ENCODE measurements around the gene RFPL2.
"Not testable (repeated sequence)": the region's sequence is repeated elsewhere in the genome, so short reads cannot be mapped to it uniquely, and the experiment has no call there.

RFPL2 gene

DNA sequence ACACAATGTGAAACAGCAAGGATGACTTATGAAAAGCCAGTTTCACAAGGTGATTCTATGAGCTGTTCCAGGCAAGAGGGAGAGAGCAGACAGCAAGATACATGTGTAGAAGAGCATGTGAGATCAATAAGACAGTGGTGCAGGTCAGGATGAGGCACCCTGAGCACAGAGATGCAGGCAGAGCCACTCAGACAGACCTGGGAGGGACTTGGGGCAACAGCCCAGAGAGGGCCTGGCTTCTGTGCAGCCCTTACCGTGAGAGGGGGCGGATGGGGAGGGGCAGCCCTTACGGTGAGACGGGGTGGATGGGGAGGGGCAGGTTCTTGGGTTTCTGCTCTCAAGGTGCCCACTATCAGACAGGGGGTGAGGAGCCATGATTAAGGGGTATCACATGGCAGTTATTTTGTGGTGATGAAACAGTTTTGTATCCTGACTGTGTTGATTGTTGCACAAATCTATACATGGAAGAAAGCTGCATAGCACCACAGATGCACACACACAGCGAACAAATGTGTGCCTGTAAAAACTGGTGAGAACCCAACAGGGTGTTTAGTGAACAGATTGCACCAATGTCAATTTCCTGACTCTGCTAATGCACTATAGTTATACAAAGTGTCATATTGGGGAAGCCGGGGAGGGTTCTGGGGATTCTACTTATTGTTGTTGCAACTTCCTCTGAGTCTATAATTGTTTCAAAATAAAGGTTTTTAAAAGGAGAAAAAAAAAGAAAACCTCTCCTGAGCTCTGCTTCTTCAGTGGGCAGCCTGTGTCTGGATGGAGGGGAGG is 40.6 kb downstream of the RFPL2 start:
- DNase-seq (ENCODE audit: low read depth in 2 of 3, low spot score in 1 of 3), result no peak

DNA sequence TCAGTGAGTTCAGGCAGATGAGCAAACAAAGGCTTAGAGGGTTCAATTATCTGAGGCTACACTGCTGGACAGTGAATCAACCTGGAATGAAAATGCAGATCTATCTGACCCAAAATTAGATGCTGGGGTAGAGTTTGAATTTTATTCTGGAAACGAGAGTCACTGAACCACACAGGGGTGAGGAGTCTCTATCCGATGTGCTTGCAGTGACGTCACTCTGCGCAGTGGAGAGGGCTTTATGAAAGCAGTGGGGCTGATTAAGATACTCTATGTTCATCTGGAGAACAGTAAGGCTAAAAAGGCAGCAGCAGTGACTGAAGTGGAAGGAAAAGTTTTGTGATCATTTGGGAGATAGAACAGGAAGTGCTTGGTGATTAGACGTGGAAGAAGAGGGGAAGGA is 44.5 kb downstream of the RFPL2 start:
- DNase-seq (ENCODE audit: low read depth in 2 of 3, low spot score in 1 of 3), result not testable (repeated sequence)

DNA sequence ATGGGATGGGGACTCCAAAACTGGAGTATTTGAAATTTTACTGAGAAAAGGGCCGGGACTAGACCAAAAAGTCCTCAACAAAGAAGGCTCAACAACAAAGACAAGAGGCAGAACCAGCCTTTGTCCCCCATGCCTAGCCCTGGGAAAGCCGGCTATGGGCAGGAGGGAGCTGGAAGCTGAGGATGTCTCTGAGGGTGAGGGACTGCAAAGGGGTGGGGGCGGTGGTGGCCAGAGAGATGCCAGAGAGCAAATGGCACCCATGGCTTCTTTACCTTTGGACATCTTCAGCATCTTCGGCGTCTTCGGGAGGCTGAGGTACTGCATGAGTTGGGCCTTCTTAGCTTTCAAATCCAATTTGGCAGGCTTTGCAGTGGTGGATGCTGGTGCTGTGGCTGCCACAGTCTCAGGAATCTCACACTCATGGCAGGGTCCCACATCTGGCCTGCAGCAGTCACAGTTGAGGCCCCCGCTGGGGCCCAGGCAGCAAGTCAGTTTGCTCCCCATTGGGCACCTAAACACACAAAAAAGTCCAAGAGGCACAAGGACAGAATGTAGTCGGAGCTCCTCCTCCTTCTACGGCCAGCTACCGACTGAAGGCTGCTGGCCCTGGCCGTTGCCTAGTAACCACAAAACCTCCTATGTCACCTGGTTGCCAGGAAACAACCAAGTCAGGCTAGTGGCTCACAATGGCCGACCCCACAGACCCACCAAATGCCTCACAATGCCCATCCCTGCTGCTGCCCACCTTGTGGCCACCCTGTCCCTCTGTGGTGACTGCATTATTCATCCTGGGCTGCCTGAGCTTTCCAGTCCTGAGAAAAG is 46.0 kb downstream of the RFPL2 start, which contains the start of gene C22orf42:
Gene C22orf42 (minus strand): TSS at position 592 of the 822 bp plus-strand sequence. CDS start 88 bp downstream, at position 504.
- no peak for DNase-seq (ENCODE audit: low read depth in 2 of 3, low spot score in 1 of 3)

DNA sequence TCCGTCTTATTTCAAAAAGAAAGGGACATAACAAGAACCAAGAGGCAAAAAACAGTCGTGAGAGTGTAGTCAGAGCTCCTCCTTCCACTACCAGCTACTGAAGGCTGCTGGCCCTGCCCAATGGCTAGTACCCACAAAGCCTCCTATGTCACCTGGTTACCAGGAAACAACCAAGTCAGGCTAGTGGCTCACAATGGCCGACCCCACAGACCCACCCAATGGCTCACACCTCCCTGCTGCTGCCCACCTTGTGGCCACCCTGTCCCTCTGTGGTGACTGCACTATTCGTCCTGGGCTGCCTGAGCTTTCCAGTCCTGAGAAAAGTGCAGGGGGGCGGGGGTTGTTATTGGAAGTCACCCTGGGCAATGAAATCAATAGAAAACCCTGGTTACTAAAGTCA is 47.2 kb downstream of the RFPL2 start:
- not testable (repeated sequence) for DNase-seq (ENCODE audit: low read depth in 2 of 3, low spot score in 1 of 3)

DNA sequence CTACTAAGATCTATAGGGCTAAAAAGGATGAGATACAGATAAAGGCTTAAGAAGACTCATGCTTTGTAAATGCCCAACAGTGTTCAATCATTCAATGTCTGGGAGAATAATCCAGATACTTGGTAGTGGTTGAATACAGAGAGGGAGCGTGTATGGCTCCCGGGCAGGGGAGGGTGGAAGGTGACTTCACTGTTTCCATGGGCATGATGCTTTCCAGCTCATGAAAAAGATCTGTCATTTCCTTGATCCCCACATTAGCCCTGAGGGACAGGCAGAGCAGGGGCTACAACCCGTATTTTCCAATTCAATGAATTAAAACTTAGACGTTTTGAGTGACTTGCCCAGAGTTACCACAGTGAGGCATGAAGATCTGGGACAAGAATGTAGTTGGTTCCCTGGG is 50.1 kb downstream of the RFPL2 start:
- not testable (repeated sequence) for DNase-seq (ENCODE audit: low read depth in 2 of 3, low spot score in 1 of 3)

DNA sequence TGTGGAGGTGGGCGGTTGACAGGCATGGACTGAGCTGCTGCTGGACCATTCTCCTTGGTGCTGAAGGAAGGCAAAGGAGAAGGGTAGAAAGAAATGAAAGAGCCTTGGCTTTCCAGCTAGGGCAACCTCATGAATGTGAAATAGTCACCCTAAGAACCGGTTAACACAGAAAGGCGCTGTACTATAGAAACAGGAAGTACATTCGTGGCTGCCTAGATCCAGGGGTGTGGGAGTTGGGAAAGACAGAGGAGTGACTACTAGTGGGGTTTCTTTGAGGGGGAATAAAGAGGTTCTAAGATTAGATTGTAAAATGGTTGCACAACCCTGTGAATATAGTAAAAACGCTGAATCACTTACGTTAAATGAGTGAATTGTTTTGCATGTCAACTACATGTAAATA is 53.2 kb downstream of the RFPL2 start:
- not testable (repeated sequence) for DNase-seq (ENCODE audit: low read depth in 2 of 3, low spot score in 1 of 3)

DNA sequence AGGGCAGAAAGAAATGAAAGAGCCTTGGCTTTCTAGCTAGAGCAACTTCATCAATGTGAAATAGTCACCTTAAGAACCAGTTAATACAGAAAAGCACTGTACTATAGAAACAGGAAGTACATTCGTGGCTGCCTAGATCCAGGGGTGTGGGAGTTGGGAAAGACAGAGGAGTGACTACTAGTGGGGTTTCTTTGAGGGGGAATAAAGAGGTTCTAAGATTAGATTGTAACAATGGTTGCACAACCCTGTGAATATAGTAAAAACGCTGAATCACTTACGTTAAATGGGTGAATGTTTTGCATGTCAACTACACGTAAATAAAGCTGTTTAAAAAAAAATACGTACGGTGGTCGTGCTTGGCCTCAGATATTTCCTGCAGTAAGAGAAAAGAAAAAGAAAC is 54.2 kb downstream of the RFPL2 start:
- not testable (repeated sequence) for DNase-seq (ENCODE audit: low read depth in 2 of 3, low spot score in 1 of 3)

DNA sequence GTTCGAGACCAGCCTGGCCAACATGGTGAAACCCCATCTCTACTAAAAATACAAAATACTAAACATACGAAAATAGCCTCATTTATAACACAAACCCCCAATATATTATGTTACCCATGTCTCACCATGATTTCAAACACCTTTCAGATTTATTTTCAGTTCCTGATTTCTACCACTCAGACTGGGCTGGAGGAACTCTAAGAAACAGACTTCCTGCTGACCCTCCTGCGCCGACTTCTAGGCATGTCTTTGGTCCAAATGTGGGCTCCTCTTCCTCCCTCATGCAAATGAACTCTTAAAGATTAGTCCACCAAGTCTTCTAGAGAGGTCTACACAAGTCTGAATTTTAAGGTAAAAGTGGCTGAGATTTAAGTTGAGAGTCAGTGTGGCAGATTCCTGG is 56.5 kb downstream of the RFPL2 start:
- DNase-seq (ENCODE audit: low read depth in 2 of 3, low spot score in 1 of 3), result not testable (repeated sequence)

DNA sequence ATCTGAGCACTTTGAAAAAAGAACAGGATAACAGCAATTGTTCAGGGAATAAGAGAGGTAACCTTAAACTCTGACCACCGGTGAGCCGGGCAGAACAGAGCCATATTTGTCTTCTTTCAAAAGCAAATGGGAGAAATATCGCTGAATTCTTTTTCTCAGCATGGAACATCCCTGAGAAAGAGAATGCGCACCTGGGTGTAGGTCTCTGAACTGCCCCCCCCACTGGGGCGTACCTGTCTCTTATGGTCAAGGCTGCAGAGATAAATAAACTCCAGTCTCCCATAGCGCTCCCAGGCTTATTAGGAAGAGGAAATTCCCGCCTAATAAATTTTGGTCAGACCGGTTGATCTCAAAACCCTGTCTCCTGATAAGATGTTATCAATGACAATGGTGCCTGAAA is 57.7 kb downstream of the RFPL2 start:
- not testable (repeated sequence) for DNase-seq (ENCODE audit: low read depth in 2 of 3, low spot score in 1 of 3)

DNA sequence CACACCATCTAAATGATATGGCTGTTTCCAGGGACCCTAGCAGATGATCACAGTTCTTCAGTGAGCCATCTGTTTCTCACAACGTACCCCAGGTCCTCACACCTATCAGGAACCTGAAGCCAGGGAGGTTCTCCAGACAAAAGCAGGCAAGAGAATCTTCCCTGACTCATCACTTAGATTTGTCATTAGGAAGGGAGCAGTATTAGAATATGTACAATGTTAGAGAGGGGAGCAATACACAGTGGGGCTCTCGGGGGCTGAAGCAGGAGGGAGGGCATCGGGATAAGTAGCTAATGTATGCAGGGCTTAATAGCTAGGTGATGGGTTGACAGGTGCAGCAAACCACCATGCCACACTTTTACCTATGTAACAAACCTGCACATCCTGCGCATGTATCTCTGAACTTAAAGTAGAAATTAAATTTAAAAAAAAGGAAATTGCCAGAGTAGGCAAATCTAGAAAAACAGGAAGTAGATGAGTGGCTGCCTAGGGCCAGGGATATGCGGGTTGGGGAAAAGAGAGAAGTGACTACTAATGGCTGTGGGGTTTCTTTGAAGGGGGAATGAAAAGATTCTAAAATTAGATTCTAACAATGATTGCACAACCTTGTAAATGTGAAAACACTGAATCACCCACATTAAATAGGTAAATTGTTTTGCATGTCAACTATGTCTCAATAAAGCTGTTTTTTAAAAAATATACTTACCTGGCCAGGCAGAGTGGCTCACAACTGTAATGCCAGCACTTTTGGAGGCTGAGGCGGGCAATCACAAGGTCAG is 60.2 kb downstream of the RFPL2 start:
- no peak for DNase-seq (ENCODE audit: low read depth in 2 of 3, low spot score in 1 of 3)

DNA sequence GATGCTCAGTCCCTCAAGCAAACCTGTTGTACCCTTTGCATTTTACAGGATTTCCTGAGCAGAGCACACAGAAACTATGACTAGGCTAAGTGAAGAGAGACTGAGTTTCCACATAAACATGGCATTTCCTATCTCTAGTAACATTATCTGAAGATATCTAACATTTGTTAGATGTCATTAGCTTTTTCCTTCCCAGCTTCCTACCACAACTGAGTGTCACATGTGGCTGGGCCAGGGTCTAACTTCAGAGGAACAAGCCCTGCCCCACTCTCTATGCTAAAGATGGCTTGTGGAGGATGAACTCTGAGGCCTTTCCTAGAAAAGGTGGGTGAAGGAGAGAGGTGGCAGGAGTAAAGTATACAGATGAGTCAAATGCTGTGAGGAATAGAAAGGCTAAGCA is 62.3 kb downstream of the RFPL2 start:
- DNase-seq (ENCODE audit: low read depth in 2 of 3, low spot score in 1 of 3), result peak in 1 of 3 donors; percentile 17

DNA sequence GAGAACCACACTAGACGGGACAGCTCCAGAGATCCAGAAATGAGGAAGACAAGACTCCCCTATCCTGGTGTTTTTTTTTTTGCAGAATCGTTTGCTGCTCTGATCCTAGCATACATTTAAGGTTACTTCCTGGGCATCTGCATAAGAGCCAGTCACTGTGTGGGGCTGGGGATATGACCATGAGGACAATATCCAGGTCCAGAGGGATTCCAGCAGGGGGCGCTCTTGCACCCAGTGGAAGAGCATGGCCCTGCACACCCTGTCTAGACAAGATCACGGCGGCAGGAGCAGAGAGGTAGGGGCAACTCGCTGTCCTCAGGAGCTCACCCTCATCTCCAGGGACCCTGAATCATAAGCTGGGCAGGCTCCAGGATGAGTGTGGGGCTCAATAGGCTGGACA is 64.2 kb downstream of the RFPL2 start:
- DNase-seq (ENCODE audit: low read depth in 2 of 3, low spot score in 1 of 3), result not testable (repeated sequence)

Data from stimulated activated CD4-positive, alpha-beta T cell treated with anti-CD3 and anti-CD28 coated beads, Interleukin-12 subunit alpha, Interleukin-12 subunit beta, amount 100 ng/mL, for 48 hours (primary cell).